Adipose tissue (tissue), 3 donors: Measurements from ENCODE around the gene TARM1. TPM values are rescaled to one million over a fixed set of nuclear protein-coding genes. Genes with fewer than 3 reads are reported as not detected.

Experiments used
- H3K27ac ChIP-seq: one replicate; pipeline ENCODE4 v1.5.1; 2013; ENCODE audit warnings: low read depth, low read length
- WGBS, 3 donors: extraction: QIAGEN DNeasy Blood & Tissue Kit; methylation state at CpG; one replicate each; pipeline ENCODE4 v1.1.7; 2013; 5-methylcytosine and 5-hydroxymethylcytosine counted together
- polyA plus RNA-seq, 3 donors: library from polyadenylated mRNA; stranded (reverse); fragments of 200-250 nt; gene quantifications; one replicate each; pipeline ENCODE4 v1.2.3, GENCODE V29; 2013
- donor health status: healthy with polysubstance abuse.
- donor health status: Bipolar disorder and iron deficiency.
- donor health status: healthy.

TARM1 gene
- not detected for polyA plus RNA-seq

DNA sequence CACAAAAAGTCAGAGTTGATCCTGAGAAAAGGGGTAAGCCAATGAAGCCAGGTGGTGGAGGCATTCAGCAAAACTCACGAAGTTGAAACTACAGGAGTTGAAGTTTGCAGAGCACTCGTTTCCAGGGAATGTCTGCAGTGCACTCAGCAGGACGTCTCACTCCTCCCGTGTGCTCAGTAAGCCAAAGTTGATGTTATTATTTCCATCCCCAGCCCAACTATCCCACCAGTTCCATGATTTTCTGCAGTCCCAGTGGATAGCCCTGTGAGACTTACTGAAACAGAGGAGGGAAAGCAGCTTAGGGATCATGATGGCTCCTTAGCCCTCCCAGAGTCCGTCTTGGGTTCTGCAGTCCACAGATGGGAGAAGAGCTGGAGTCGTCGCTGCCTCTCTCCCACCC is at the start of gene TARM1:
Gene TARM1 (minus strand): TSS at position 334 of the 400 bp plus-strand sequence. CDS start 25 bp downstream, at position 309.
- WGBS, 3 donors: 68 to 72% (median 69%) methylated on average over 7 of the region's 7 CpGs
- H3K27ac ChIP-seq: no peak within 1 kb of the TSS

DNA sequence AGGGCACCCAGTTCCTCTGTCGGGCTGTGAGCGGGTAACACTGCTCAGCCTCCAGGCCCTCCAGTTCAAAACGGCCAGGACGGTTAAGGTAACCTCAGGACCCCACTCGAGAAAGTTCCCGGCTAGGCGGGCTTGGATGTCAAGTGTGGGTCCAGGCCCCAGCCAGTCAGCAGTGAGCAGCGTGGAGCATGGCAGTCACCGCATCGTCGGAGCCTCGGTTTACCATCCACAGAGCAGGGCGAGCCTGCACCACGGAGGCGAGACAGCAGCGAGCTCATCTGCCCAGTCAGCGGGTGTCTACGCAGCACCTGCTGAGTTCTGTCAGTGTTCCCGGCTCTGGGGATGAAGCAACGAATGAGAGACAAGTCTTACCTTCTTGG is 48.4 kb upstream of the TARM1 start:
- H3K27ac ChIP-seq: no peak overlapping the region
- WGBS, 3 donors: 96 to 97% (median 96%) methylated on average over 20 of the region's 20 CpGs

DNA sequence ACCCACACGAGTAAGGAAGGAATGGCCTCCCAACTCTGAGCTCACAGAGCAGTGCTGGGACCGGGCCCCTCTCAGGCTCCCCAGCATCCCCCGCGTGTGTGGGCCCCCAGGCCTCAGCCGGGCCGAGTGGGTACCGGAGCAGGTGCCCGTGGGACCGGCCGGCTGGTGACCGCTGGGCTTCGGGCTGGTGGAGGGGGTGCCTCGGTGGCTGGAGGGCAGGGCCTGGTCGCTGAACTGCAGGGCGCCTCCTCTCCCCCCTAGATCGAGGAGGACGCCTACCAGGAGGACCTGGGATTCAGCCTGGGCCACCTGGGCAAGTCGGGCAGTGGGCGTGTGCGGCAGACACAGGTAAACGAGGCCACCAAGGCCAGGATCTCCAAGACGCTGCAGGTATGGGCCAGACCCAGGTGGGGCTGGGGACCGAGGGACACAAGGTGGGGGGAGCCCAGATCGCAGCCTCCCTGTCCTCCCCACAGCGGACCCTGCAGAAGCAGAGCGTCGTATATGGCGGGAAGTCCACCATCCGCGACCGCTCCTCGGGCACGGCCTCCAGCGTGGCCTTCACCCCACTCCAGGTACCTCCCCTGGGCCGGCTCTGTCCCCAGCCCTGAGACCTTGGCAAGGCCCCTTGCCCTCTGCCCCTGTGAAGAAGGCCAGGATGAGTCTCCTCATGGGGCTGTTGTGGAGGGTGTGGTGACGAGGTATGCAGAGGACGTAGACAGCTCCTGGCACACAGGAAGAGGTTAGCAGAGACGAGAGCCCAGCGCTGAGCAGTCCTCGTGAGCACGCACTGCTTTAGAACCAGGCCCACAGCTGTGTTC is 47.8 kb upstream of the TARM1 start:
- WGBS, 3 donors: 96 to 99% (median 96%) methylated on average over 40 to 41 of the region's 41 CpGs
- no peak overlapping the region for H3K27ac ChIP-seq

DNA sequence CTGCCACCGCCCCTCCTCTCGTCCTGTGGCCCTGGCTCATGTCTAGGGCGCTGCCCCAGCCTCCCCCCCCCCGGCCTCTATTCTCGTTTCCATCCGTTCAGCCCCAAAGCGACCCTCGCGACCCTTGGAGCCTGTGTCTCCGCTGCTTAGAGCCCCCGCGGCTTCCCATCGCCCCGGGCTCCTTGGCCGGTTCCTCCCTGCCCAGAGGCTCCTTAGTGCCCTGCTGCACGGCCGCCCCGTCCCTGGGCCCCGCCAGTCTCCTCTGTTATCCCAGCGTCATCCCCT is 47.2 kb upstream of the TARM1 start:
- no peak overlapping the region for H3K27ac ChIP-seq
- WGBS, 3 donors: 90 to 95% (median 94%) methylated on average over 20 of the region's 20 CpGs

DNA sequence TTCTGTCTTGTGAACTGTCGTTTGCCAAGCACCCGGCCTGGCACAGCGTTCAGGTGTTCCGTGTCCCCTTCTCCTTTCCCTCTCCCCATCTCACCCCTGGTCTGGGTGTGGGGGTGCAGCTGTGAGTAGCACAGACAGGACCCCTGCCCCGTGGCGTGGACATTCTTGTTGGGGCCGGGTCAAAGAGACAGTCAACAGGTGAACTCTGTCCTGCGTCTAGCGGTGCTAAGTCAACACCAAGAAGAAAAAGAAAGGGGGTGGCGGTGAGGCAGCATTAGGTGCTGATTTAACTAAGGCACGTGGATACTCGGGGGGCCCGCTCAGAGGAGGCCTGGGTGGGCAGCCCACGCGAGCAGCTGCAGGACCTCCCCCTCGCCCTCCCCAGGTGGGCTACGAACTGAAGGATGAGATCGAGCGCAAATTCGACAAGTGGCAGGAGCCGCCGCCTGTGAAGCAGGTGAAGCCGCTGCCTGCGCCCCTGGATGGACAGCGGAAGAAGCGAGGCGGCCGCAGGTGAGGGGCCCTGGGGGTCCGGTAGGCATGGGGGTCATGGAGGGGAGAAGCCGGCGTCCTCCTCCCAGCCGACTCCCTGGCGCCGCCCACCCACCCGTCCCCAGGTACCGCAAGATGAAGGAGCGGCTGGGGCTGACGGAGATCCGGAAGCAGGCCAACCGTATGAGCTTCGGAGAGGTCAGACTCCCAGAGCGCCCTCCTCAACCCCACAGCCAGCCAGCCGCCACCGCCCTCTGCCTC is 46.7 kb upstream of the TARM1 start:
- no peak overlapping the region for H3K27ac ChIP-seq
- WGBS, 3 donors: 87 to 93% (median 88%) methylated on average over 34 to 44 of the region's 44 CpGs

DNA sequence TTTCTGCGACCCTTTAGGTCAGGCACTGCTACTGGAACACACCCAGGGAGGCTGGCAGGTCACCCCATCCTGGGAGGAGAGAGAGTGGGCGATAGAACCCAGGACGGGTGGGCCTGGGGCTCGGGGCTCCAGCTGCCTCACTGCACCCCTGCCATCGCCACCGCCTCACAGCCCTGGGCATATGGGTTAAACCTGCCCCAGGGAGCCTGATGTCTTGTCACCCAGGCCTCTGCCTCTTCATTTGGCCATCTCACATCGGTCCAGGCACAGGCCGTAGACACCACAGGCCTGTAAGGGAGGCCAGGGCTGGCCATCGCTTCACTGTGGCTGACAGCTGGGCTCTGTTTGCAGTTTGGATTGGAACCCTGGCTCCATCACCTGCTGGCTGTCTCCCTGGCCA is 44.5 kb upstream of the TARM1 start:
- no peak overlapping the region for H3K27ac ChIP-seq
- 86 to 90% (median 88%) methylated on average over 9 of the region's 9 CpGs for WGBS, 3 donors

DNA sequence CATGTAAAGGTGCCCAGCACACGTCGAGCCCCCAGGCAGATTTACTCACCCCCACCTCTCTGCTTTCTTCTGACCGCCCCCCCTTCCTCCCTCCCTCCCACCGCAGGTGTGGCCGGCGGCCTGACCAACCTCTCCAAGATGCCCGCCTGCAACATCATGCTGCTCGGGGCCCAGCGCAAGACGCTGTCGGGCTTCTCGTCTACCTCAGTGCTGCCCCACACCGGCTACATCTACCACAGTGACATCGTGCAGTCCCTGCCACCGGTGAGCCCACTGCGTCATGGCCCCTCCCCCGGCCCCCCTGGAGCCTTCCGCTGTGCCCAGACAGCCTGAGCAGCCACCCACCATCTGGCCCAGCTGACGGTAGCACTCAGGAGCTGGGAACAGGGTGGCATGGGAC is 43.2 kb upstream of the TARM1 start:
- 93 to 96% (median 93%) methylated on average over 18 to 19 of the region's 19 CpGs for WGBS, 3 donors
- H3K27ac ChIP-seq: no peak overlapping the region

DNA sequence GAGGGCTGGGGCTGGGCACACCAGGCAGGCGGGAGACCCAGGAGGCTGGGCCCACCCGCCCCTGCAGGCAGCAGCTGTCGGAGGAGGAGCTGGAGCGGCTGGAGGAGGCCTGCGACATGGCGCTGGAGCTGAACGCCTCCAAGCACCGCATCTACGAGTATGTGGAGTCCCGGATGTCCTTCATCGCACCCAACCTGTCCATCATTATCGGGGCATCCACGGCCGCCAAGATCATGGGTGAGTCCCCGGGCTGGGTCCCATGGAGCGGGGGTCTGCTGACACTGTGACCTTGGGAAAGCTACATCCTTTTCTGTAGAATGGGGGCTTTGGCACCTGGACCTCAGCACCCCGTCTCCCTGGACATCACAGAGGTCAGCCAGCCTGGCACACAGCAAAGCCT is 42.5 kb upstream of the TARM1 start:
- H3K27ac ChIP-seq: no peak overlapping the region
- 89 to 94% (median 94%) methylated on average over 16 to 17 of the region's 17 CpGs for whole genome bisulfite sequencing, 3 donors

DNA sequence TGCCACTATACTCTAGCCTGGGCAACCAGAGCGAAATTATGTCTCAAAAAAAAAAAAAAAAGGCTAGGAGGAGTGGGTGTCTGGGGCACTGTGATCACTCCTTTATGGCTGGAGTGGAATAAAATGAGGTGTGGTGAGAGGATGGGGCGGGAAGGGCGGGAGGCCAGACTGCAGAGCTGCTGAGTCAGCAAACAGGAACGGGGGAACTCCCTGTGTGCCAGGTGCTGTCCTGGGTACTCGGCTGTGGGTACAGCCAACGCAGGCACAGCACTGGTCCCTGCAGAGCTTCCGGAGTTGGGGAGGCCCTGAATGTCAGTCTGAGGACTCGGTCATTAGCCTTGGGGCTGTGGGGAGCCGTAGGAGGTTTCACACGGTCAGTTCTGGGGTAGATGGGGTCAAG is 40.1 kb upstream of the TARM1 start:
- H3K27ac ChIP-seq: no peak overlapping the region
- 90 to 94% (median 94%) methylated on average over 10 of the region's 10 CpGs for WGBS, 3 donors

DNA sequence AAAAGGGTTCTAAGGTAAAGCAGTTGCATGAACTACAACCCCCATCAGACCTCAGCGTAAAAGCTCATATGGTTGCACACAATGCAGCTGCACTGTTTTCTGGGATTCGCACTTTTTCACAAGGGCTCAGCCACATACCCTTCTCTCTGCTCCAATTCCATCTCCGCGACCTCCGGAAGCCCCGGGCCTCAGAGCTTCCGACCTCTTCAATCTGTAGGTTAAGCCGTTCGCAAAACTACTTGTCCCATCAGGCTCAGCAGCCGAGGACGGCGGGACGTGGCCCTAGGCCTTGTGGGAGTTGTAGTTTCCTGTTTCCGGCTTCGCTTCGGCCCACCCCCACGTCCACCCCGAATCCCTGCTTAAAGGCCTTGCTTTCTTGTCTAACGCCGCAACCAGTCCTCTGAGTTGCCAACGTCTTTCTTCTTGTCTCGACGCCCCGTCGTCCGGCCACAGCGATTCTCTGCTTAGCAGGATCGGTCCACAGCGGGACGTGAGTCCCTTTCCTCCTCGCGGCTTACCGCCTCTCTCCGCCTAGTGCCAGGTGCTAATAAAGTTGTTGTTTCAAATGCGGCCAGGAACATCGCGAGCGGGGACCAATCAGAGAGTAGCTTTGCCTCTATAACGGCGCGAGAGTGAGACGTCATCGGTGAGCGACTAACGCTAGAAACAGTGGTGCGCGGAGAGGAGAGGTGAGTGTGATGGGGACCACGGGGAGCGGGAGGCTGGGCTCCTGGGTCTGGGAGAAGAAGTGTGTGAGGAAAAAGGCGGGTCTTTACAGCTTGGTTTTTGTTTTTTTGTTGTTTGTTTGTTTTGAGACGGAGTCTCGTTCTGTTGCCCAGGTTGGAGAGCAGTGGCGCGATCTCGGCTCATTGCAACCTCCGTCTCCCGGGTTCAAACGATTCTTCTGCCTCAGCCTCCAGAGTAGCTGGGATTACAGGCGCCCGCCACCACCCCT is 34.2 kb upstream of the TARM1 start, which contains the start of the genes PRPF31 and TFPT:
Gene PRPF31 (plus strand): TSS at position 646 of the 955 bp plus-strand sequence. CDS start 2,525 bp downstream, outside the sequence.
Gene TFPT (minus strand): TSS at position 549 of the 955 bp plus-strand sequence. CDS start 388 bp downstream, at position 161.
- WGBS, 3 donors: 0 to 1% (median 0%) methylated on average over 60 of the region's 60 CpGs
- no peak within 1 kb of the TSS for H3K27ac ChIP-seq

DNA sequence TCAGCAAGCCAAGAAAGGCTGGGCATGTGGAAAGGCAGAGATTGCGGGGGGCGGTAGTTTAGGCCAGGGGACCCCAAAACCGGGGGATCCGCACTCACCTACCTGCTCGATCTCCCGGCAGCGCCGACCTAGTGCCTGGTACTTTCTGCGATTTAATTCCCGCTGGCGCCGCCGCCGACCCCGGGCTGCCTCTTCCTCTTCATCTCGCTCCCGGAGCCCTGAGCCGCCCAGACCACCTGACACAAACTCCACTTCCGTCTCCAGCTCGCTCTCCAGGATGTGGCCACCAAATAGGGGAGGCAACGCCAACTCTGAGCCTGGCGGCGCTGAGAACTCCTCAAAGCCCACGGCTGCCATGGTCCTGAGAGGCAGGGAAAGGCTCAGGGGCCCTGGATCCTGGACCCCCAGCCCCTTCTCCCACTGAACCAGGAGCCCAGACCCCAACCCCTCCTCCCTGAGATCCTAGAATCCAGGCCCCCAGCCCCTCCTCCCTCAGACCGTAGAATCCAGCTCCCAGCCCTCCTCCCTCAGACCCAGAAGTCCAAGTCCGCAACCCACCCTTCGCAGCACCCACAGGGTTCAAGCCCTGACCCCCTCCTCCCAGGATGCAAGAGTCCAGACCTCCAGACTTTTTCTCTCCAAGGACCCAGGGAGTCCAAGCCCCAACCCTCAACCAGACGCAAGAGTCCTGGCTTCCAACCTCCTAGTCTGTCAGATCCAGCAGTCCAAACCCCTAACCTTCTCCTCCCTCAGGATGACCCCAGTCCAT is 33.4 kb upstream of the TARM1 start:
- no peak overlapping the region for H3K27ac ChIP-seq
- WGBS, 3 donors: 10 to 15% (median 13%) methylated on average over 28 of the region's 28 CpGs

DNA sequence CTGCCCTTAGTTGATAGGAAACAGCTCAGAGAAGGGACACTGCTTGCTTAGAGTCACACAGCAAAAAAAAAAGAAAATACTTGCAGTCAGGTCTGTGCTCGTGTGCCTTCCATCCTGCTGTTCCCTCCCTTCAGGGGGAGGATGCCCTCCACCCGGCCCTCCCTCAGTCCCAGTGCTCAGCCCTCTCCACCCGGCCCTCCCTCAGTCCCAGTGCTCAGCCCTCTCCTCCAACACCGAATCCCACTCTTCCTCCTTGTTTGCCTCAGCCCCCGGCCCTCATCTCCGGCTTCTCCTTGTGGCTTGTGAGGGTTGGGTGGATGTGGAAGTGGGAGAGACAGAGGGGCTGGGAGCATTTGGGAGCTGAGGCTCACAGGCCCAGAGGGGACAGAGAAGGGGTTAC is 28.5 kb upstream of the TARM1 start:
- 68 to 74% (median 73%) methylated on average over 6 of the region's 6 CpGs for WGBS, 3 donors
- no peak overlapping the region for H3K27ac ChIP-seq

DNA sequence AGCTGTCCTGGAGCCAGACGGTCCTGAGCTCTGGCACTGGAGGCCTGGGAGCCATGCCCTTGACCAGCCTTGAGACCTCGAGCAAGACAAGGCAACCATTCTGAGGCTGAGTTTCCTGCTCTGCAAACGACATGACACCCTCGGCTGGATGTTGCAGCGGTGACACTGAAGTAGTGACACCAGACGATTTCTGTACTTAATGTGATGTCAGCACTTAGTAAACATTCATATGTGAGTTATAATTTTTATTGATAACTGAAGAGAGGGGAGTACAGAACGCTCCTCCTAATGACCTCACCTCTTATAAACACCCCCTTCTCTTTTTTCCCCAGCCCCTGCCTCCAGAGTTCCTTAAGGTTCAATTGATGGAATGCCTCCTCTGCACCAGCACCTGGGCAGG is 27.3 kb upstream of the TARM1 start:
- no peak overlapping the region for H3K27ac ChIP-seq
- WGBS, 3 donors: 72 to 83% (median 81%) methylated on average over 7 of the region's 7 CpGs

DNA sequence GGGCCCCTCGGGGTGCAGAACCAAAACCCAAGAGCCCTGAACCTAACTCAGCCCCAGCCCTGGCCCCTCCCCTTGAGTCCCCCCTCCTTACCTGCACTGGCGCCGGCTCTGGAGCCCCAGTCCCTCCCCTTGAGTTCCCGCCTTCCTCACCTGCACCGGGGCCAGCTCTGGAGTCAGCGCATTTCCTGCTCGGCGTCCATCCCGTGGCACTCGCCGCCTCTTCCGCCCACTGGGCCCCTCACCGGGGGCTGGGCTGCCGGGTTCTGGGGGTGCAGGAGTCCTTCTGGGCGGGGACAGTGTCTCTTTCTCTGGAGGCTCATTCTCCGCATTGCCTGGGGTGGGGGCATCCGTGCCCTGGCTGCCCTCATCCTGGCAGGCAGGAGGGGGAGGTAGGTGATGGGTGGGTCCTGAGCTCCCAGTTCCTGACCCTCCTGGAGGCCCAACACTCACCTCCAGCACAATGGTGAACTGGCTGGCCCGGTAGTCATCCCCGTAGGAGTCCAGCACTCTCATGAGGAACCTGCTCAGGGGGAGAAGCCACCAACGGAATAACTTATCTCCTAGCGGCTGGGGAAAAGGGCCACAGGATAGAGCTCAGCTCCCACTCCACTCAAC is 26.8 kb upstream of the TARM1 start:
- WGBS, 3 donors: 80 to 84% (median 81%) methylated on average over 19 to 21 of the region's 21 CpGs
- H3K27ac ChIP-seq: no peak overlapping the region

DNA sequence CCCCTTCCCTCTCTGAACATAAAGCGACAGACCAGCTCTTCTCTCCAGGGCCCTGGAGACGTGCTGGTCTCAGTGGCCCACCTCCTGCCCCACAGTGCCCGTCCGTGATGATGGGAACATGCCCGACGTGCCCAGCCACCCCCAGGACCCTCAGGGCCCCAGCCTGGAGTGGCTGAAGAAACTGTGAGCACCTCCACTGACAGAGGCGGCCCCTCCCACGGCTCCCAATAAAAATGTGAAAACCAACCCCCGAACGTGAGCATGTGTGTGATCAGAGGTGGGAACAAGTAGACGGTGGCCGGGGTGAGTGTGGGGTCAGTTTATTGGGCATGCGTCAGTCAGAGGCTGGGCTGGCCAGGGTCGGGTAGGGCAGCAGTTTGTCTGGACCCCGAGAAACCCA is 25.6 kb upstream of the TARM1 start:
- no peak overlapping the region for H3K27ac ChIP-seq
- WGBS, 3 donors: 78 to 85% (median 83%) methylated on average over 15 of the region's 15 CpGs

DNA sequence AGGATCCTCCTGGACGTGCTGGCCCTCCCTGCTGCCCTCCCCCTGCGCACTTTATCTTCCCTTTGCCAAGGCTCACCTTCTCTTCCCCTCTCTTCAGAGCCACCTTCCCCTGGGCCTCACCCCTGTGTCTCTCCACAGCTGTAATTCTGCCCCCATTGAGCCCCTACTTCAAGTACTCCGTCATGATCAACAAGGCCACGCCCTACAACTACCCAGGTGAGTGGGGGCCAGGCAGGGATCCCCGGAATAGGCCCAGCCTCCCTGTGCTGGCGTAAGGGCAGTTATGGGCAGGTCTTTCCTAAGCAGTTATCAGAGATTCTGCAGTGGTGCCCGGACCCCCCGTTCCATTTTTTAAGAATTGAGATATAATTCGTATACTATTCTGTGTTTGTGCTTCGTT is 24.6 kb upstream of the TARM1 start:
- no peak overlapping the region for H3K27ac ChIP-seq
- 87 to 95% (median 94%) methylated on average over 10 of the region's 10 CpGs for WGBS, 3 donors

DNA sequence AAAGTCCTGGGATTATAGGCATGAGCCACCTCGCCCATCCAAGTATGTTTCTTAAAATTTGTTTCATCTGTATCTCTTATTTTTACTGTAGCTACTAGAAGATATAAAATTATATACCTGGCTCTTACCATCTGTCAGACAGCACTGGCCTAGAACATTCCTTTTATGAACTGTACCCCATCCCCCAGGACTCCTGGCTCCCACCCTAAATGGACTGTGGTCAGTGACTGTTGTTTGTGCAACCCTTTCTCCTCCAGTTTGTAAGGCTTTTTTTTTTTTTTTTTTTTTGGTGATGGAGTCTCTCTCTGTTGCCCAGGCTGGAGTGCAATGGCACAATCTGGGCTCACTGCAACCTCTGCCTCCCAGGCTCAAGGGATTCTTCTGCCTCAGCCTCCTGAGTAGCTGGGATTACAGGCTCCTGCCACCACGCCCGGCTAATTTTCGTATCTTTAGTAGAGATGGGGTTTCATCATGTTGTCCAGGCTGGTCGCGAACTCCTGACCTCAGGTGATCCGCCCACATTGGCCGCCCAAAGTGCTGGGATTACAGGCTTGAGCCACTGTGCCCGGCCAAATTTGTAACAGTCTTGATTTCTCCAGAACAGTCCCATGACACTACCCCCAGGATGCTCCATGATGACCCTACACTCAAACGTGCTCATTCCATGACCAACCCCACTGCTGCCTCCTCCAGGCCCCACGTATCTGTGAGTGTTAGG is 24.0 kb upstream of the TARM1 start:
- no peak overlapping the region for H3K27ac ChIP-seq
- WGBS, 3 donors: 85 to 89% (median 86%) methylated on average over 11 of the region's 11 CpGs
